ENCODE data around the gene RAB22A. TPM values are rescaled to one million over a fixed set of nuclear protein-coding genes. Genes with fewer than 3 reads are reported as not detected.

Gene RAB22A
- total RNA-seq, 4 donors from 2014 or later = 14.9 to 27.9 (median 19.6) TPM

- TF ChIP-seq CTCF (IDR thresholded peaks at IDR 0.05; ENCODE audit: low read depth) = no peak
These were observed 79.9 kb downstream of the RAB22A start for GRCh38 chr20:58389324-58389967.

- TF ChIP-seq CTCF (IDR thresholded peaks at IDR 0.05; ENCODE audit: low read depth) = no peak
These were observed 80.6 kb downstream of the RAB22A start for GRCh38 chr20:58389968-58390658.

GRCh38 chr20:58390659-58391035, 81.1 kb downstream of the RAB22A start:
- no peak for TF ChIP-seq CTCF (IDR thresholded peaks at IDR 0.05; ENCODE audit: low read depth)

GRCh38 chr20:58392286-58392685, 82.8 kb downstream of the RAB22A start:
- TF ChIP-seq CTCF (IDR thresholded peaks at IDR 0.05; ENCODE audit: low read depth) = no peak

- no peak for TF ChIP-seq CTCF (IDR thresholded peaks at IDR 0.05; ENCODE audit: low read depth)
These were observed 83.8 kb downstream of the RAB22A start for GRCh38 chr20:58393299-58393698.

- TF ChIP-seq CTCF (IDR thresholded peaks at IDR 0.05; ENCODE audit: low read depth) = no peak
These were observed 85.3 kb downstream of the RAB22A start for GRCh38 chr20:58394801-58395200.

GRCh38 chr20:58395604-58396003, 86.1 kb downstream of the RAB22A start:
- TF ChIP-seq CTCF (IDR thresholded peaks at IDR 0.05; ENCODE audit: low read depth) = no peak
